ENCODE data around the gene SUPT7L. TPM values are rescaled to one million over a fixed set of nuclear protein-coding genes. Genes with fewer than 3 reads are reported as not detected.
"Not testable (repeated sequence)": the region's sequence is repeated elsewhere in the genome, so short reads cannot be mapped to it uniquely, and the experiment has no call there.

The SUPT7L gene
- total RNA-seq, 2 experiments from 2014 or later, result 33.0 to 33.6 TPM

- ChIA-PET CTCF (ENCODE audit: unreplicated experiment) (no interaction called here), POLR2A (no interaction called here)
- no peak overlapping the region for H2AFZ ChIP-seq (ENCODE audit: low read length)
- no peaks in the 10 kb centered on the region for H3K9me2 ChIP-seq (ENCODE audit: insufficient read depth, low read length)
- no TSS peak for BruUV-seq (replicated peaks)
- H3K36me3 ChIP-seq (ENCODE audit: insufficient read depth, low read length), result peaks cover 88% of the 10 kb centered on the region
- no peak overlapping the region for H3K4me3 ChIP-seq (ENCODE audit: low read depth, low read length, poor library complexity, severe bottlenecking)
- no peaks in the 10 kb centered on the region for H3K79me2 ChIP-seq (ENCODE audit: insufficient read depth, low read depth, low read length)
- TF ChIP-seq EZH2phosphoT487 (IDR thresholded peaks at IDR 0.05; ENCODE audit: borderline replicate concordance, low read depth, low read length), result no peak
- TF ChIP-seq CTCF (conservative IDR thresholded peaks at IDR 0.05; ENCODE audit: low read length), result no peak
- no peak overlapping the region for H3K27ac ChIP-seq (ENCODE audit: low read depth, low read length, poor library complexity, severe bottlenecking)
- H3K9me3 ChIP-seq (ENCODE audit: low read length), result no peaks in the 10 kb centered on the region
- no peak overlapping the region for H3K4me2 ChIP-seq (ENCODE audit: low read length)
- no peaks in the 10 kb centered on the region for H4K20me1 ChIP-seq (ENCODE audit: insufficient read depth, low read length)
- no peaks in the 10 kb centered on the region for H3K4me1 ChIP-seq (ENCODE audit: insufficient read depth, low read length, poor library complexity, severe bottlenecking)
- intact Hi-C loops (cut with micrococcal nuclease; ENCODE audit: unreplicated experiment), result no loop called here
- no peak for DNase-seq (ENCODE audit: low spot score)
Observed at GRCh38 chr2:27636766-27637165, 26.6 kb downstream of the SUPT7L start.

GRCh38 chr2:27634291-27634690 lies 29.1 kb downstream of the SUPT7L start:
- H3K4me3 ChIP-seq (ENCODE audit: low read depth, low read length, poor library complexity, severe bottlenecking), result no peak overlapping the region
- H3K9me2 ChIP-seq (ENCODE audit: insufficient read depth, low read length), result no peaks in the 10 kb centered on the region
- H3K79me2 ChIP-seq (ENCODE audit: insufficient read depth, low read depth, low read length), result peaks cover 7% of the 10 kb centered on the region; the same call in 1 of the 2 replicates
- H2AFZ ChIP-seq (ENCODE audit: low read length), result no peak overlapping the region
- no peak for DNase-seq (ENCODE audit: low spot score)
- no peak overlapping the region for H3K27ac ChIP-seq (ENCODE audit: low read depth, low read length, poor library complexity, severe bottlenecking)
- H3K4me1 ChIP-seq (ENCODE audit: insufficient read depth, low read length, poor library complexity, severe bottlenecking), result peaks cover 7% of the 10 kb centered on the region
- BruUV-seq (replicated peaks), result no TSS peak
- H4K20me1 ChIP-seq (ENCODE audit: insufficient read depth, low read length), result no peaks in the 10 kb centered on the region
- no peak overlapping the region for H3K4me2 ChIP-seq (ENCODE audit: low read length)
- intact Hi-C loops (cut with micrococcal nuclease; ENCODE audit: unreplicated experiment), result no loop called here
- CTCF ChIA-PET (ENCODE audit: unreplicated experiment), result no interaction called here
- TF ChIP-seq CTCF (conservative IDR thresholded peaks at IDR 0.05; ENCODE audit: low read length) (no peak), EZH2phosphoT487 (IDR thresholded peaks at IDR 0.05; ENCODE audit: borderline replicate concordance, low read depth, low read length) (no peak)
- POLR2A ChIA-PET, result interaction anchor here (0.6 to 1.4 kb wide), 2 partner anchors 12 to 147 kb away, joined by 3 read pairs; no protein-coding TSS in a partner anchor
- no peaks in the 10 kb centered on the region for H3K9me3 ChIP-seq (ENCODE audit: low read length)
- H3K36me3 ChIP-seq (ENCODE audit: insufficient read depth, low read length), result peaks cover 82% of the 10 kb centered on the region

GRCh38 chr2:27630257-27630656 lies 33.2 kb downstream of the SUPT7L start:
- Histone ChIP-seq H3K36me3 (ENCODE audit: insufficient read depth, low read length) (peaks cover 50% of the 10 kb centered on the region), H3K79me2 (ENCODE audit: insufficient read depth, low read depth, low read length) (peaks cover 17% of the 10 kb centered on the region; the same call in 1 of the 2 replicates), H3K4me1 (ENCODE audit: insufficient read depth, low read length, poor library complexity, severe bottlenecking) (peaks cover 32% of the 10 kb centered on the region), H3K4me2 (ENCODE audit: low read length) (peak overlapping the region; percentile 99; the same call in 1 of the 2 replicates)
- H4K20me1 ChIP-seq (ENCODE audit: insufficient read depth, low read length); CTCF ChIA-PET (ENCODE audit: unreplicated experiment); intact Hi-C loops (cut with micrococcal nuclease; ENCODE audit: unreplicated experiment); H3K9me3 ChIP-seq (ENCODE audit: low read length); DNase-seq (ENCODE audit: low spot score); H2AFZ ChIP-seq (ENCODE audit: low read length); H3K4me3 ChIP-seq (ENCODE audit: low read depth, low read length, poor library complexity, severe bottlenecking); BruUV-seq (replicated peaks); H3K9me2 ChIP-seq (ENCODE audit: insufficient read depth, low read length); H3K27ac ChIP-seq (ENCODE audit: low read depth, low read length, poor library complexity, severe bottlenecking): not testable (repeated sequence)
- POLR2A ChIA-PET, result interaction anchor here (0.6 to 1.4 kb wide), 5 partner anchors 34 to 1258 kb away, joined by 3 to 5 read pairs (median 3); partner anchors contain the start of genes BABAM2 and RBKS
